Inflammatory macrophage (primary cell): ENCODE measurements around the gene SLC38A11.

Experiments used
- DNase-seq, 2 donors: peaks; one replicate each; pipeline ENCODE4 v3.0.0-alpha.2; 2020 to 2022

Gene SLC38A11

DNA sequence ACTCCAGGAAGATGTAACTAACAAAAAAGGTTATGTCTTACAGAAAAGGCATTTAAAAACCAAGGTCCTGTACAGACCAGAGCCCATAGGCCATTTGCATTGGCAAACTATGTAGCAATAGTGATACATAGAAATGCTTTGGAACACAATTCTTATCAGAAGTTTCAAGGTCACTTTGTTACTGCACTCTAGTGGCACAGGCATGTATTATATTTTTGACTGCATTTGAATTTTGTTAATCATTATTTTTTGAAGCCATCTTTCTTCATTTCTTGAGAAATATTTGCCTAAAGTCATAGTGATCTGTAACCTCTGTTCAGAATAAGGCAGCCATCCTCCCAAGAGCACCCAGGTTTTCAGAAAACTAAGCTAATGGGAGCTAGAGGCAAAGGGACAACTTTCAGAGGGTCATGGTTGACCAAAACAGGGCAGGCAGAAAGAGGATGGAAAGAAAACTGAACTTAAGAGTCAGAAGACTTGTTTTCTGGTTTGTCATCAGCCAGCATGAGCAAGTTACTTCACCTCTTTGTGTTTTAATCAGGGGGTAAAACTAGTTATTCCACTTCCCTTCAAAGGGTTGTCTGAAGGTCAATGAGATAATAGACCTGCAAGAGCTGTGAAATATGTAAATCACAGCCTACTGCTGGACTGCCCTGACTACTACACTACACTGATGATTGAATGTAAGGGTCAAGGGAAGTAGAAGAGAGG is 41.5 kb downstream of the SLC38A11 start:
- DNase-seq: peak; percentile 14 to 20

DNA sequence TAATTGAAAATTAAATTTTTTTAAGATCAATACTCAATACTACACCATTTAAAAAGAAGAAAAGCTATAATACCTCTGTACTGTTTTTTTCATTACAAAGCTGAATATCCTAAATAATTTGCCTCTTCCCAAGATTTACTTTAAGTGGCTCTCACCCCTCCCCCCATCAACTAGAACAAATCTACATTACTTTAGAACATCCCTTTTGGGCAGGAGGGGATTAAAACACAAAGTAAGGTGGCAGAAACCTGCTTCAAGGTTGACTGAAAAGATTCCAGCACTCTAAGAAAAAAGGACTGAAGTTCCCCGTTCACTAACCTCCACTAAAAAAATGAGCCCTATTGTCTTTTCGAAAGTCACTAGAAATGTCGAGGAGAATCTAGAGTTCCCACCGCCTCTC is 42.3 kb downstream of the SLC38A11 start:
- no peak for DNase-seq

DNA sequence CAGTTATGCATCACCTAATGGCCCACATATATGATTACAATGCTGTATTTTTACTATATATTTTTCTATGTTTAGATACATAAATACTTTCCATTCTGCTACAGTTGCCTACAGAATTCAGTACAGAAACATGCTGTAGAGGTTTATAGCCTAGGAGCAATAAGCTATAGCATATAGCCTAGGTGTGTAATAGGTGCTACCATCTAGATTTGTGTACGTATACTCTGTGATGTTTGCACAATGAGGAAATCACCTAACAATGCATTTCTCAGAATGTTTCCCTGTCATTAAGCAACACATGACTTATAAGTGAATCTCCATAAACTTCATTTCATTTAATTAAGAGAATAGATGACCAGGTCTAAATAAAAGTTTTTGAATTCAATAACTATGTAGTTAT is 43.5 kb downstream of the SLC38A11 start:
- no peak for DNase-seq

DNA sequence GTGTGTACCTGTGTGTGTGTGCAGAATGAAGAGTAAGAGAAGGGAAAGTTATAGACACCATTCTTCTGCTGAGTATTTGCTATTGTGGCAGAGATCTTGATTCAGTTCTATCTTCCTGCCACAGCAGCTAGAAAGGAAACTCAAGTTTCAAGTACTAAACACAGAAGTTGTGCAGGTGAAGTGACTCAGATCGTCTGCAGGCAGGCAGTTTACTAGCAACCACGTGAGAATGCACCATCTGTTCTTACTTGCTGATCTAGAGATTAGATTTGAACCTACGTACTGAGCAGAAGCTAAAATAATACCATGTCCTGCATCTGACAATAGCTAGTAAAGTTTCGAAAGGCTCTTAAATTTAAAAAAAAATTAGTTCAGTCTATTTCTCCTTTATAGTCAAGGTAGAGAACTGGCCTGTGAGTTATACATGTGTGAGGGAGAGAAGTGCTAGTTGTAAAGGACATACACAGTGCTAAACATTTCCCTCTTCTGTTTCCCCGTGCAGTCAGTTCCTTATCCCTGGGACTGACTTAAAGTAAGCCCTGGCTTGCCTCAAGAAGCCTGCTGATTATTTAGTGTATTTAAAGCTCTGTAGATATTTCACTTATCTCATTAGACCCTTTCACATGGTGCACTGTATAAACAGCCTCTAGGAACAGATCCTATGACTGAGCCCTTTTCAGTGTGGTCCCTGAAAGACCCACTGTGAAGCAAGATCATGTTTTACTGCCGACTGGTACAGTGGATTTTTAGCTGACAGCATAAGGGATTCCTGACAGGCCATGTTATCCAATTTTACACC is 45.0 kb downstream of the SLC38A11 start:
- peak in 1 of 2 donors; percentile 8 for DNase-seq

DNA sequence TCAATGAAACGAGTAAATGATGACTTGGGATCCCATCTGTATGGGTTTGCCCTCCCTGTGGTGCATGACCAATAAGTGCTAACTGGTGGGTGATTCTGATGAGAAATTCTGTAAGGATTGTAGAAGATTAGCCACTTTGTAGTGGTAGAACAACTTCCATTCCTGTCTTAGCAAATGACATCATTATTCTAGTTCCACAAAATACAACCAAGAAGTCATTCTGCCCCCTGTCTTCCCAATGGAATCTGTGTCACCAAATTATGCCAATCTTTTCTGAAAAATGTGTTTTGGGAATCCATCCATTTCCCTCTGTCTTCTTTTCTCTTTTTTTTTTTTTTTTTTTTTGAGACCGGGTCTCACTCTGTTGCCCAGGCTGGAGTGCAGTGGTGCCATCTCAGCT is 48.4 kb downstream of the SLC38A11 start:
- DNase-seq: no peak

DNA sequence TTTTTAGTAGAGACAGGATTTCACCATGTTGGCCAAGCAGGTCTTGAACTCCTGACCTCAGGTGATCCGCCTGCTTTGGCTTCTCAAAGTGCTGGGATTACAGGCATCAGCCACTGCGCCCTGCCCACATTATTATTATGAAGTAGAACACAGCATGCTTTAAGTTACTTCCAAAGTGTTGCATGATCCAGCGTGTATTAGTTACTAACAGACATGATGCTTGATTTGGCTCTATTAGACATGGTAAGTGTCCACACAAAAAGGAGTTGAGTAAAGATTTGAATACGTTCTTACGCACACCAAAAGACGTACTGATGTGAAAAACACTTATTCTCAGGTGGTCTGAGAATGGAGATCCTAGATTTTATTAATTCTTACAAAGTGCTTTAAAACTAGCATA is 50.0 kb downstream of the SLC38A11 start:
- DNase-seq: no peak

DNA sequence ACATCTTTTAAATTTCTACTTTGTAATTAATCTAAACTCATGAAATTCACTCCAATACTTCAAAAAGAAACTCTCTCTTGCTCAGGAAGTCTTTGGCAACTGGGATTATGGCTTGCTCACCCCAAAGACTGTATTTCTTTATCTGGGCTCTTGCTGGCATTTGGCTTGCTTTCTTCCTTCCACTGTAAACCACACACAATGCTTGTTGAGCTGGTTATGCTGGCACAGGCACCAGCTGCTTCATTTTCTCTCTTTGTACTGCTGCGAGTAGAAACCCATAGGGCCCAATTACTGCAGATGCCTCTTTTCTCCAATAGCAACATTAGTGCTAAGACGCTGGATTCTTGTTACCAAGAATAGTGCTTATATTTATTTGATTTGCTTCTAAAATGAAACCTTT is 51.4 kb downstream of the SLC38A11 start:
- no peak for DNase-seq

DNA sequence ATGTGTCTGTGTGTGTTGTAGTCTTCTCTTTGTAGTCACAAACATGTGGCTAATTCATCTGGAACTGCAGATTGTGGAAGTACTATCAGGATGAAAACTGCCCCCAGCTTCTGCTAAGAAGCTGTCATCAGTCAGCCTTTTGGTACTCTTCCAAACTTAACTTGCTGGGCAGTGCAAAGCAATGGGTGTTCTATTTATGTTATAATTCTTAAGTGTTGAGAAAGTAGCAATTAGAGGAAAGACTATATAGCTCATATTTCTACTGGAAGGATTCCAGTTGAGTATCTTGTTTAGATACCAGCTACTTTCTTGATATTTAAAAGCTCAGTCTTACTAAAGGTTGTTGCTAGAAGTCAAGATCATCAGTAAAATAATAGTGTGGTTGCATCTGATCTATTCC is 52.1 kb downstream of the SLC38A11 start:
- no peak for DNase-seq

DNA sequence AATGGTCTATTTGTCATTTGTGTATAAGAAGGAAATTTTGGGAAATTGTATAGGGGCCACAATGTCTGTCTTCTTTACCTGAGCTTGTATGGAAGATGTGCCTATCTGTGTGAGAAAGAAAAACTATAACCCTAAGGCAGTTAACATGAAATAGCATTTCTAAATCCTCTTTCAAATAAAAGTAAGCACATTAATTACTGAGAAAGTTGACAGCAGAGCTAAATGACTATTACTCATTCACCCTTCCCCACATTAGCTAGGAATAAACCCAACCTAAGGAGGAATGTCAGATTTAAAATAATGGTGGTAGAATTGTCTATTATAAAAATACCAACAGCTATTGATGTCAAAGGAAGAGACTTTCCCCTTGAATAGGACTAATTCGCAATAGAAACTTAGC is 56.2 kb downstream of the SLC38A11 start:
- DNase-seq: no peak

DNA sequence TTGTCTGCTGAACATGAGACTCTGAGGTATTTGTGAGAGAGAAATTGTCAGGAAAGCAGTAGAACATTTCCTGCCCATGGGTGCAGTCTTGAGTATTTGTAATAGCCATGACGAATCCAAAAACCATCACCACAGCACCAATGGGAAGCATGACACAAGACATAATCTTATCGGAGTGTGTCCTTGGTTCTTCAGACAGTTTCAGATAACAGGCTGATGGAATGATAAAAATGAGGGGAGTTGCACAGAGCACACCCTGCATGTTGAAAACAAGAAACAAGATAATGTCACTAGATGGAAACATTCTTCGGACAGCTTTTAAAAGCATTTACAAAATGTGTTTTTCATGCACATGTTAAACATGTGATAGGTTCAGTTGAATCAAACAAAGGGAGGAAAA is 56.9 kb downstream of the SLC38A11 start:
- no peak for DNase-seq

DNA sequence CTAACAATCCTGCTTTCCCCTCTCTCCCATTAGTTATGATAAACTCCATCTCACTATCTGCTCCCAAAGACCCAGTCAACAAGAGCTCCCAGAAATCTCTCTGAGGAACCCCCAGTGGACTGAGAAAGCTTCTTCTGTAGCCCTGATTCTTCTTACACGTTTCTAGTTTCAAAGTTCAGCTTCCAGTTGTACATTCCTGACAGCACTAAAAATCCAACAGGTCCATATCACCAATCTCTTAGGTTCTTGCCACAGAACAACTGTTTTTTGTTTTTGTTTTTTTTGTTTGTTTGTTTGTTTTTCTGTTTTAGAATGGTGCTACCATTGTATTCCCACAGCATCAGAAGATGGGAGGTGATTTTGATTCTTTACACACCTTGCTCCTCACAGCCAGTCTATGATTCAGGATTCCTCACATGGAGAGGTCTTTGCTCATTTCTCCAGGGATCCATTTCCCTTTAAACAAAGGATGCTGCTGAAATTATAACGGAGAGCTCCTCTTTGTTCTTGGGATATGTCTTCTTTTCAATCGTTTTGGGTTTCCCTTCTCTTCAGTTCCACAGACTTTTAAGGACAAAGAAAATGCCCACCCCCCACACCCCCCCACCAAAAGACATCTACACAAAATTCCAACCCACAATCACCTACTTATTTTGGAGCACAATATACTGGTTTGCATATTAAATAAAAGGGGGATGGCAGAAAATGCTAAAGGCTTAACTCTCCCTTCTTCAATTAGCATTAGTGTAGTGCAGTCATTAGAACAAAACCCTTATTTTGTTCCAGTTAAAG is 57.7 kb downstream of the SLC38A11 start:
- no peak for DNase-seq

DNA sequence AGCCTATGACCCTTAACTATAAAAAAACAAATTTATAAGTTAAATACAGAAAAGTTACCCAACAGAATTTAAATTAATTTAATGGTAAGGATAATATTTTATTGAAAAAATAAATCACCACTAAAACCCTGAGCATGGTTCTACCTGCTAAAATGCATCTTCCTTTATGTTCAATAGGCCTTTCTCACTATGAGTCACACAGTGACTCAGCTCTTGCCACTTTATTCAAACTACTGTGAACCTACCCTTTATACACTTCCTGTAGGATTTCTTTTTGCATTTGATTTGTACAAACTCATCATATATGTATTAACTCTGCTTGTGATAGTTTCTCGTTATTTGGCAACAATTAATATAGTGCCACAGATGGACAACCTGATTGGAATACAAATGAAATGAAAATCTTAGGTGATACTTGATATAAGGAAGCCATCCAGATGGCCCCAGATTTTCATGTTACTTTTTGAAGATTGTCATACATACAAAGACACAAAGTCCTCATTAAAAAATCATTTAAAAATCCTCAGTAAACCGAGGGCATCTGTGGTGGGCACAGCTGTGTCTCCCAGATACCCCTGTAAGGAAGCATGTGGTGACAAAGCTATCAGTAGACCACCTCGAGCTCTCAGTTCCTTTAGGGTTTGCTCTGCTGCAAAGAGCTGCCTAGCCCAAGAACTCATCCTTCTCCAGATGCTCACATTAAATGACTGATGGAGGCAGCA is 58.5 kb downstream of the SLC38A11 start:
- DNase-seq: peak; percentile 20 to 56

DNA sequence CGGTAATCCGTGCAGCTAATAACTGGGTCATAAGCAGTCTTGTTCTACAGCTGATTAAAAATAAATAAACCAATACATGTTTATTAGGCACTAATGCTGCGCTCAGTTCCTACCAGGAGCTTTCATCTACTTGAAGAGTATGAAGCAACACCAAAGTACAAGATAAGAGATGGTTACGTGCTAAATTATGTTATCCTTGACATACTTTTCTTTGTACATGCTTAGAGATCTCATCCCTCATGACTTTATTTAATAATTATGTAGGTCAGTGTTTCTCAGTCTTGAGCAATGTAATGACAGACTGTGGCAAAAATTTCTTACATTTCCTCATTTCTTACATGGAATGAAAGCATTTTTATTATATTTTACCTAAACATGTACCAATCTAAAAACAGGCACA is 59.1 kb downstream of the SLC38A11 start:
- DNase-seq: no peak

DNA sequence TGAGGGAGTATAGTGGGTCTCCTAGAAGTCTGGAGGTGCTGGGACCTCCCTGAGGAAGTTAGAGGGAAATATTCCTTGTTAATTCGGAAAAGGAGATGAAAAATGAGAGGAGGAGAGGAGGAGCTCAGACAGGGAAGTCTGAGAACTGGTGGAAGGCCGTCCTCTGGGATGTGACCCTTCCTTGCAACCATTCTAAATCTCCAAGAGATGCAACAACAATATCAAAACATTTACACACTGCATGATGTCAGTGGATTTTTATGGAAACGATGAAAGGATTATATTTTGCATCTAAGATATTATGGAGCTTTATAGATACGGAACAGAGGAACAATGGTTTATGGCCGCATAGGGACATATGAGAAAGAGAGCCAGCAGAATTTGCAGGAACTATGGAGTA is 63.9 kb downstream of the SLC38A11 start:
- no peak for DNase-seq

DNA sequence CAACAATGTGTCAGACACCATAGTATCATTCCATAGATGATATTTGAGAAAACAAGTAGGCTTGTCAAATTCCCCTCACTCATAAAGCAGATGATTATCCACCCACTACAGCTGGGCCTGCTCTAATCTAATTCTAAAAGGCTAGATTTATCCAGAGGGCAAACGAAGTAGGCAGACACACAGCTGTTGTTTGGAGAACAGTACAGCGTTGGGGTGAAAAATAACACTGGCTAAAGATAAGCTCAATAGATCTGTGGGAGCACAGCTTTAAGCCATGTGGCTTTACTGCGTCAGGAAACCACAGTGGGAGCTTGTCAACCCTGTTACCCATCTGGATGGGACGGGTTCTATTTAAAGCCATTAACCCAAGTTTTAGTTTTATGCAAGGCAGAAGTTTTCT is 64.8 kb downstream of the SLC38A11 start:
- DNase-seq: no peak

DNA sequence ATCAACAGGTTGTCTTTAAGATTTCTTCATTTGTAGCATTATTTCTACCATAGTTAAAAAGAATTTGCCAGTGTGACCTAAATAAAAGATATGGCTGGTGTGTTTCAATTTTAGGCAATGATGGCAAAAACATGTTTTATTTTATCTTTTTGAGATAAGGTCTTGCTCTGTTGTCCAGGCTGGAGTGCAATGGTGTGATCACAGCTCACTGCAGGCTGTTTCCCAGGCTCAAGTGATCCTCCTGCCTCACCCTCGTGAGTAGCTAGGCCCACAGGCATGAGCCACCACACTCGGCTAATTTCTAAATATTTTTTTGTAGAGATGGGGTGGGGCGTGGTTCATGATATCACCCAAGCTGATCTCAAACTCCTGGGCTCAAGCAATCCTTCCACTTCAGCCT is 66.7 kb downstream of the SLC38A11 start:
- DNase-seq: no peak

DNA sequence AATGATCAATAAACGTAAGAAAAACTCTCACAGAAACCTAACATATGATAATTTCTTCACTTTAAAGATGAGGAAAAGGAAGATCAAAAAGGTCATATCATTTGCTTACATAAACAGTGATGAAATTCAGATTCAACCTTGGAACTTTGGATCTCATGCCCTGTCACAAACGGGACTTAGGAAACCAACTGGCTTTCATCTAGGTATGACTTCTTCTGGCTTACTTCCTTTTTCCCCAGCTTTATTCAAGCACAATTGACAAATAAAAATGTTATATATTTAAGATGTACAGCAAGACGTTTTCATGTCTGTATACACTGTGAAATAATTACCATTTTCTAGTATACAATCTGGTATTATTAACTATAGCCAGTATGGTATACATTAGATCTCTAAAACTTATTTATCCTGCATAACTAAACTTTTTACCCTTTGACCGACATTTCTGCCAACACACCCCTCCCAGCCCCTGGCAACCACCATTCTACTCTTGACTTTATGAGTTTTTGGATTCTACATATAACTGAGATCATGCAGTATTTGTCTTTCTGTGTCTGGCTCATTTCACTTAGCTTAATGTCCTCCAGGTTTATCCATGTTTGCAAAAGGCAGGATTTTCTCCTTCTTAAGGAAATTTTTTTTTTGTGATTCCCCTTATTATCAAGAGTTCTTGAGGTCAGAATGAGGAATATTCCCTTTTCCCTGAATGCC is 67.7 kb downstream of the SLC38A11 start:
- no peak for DNase-seq

DNA sequence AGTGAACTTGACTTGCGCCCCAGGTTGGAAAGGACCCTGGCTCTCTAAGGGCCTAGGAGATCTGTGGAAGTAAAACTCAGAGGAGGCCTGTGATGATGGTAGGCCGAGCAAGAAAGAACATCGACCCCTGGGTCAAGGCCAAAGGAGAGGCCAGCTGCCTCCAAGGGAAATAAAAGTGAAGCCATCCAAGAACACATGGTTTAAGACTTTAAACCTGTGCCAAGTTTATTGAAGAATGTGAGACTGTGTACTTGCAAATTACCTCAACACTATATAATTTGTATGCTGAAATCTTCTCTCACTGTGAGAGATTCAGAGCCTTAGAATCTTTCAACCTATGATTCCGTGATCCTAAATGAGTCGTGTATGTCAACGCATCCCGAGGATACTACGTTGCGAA is 73.0 kb downstream of the SLC38A11 start:
- DNase-seq: no peak

DNA sequence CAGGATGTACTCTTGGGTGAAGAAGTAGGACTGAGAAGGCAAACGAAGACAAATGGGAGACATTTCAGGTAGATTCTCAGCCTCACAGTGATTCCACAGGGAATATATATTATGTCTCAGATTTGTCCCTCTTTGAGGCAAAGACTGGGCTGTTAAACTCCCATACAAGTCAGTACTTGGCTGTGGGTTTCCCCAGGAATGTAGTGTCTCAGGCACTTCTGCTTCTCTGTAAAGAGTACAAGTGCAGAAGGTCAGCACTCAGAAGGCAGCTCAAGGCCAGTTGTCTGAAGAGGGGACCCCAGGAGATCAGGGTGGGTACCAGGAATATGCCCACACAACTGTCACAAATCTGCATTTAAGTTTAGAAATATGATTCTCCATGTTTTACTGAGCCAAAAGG is 73.8 kb downstream of the SLC38A11 start:
- DNase-seq: no peak

DNA sequence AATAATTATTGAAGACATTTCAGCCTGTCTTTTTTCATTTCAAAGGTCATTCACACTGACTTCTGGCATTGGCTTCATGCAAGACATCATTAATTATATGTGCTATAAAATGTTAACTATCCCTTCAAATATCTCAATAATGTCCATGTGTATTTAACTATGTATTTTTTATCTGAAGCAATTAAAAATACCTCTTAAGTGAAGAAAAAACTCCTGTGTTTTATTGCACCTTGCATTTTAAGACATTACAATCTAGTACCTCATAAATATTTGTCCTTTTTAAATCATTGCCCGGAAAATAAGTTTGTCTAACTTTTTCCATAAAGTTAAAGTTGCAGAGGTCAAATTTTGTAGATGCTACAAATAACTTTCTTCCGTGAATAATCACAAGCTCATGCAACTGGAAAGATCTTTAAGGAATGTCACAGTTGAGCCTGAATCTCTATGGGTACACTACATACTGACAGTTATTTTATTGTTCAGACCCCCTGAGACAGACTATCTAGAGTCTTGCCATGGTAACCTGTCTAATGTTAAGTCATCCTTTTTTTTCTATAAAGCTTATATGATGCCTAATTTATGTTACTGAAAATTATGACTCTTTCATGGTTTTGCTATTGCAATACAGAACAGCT is 75.3 kb downstream of the SLC38A11 start:
- DNase-seq: no peak

DNA sequence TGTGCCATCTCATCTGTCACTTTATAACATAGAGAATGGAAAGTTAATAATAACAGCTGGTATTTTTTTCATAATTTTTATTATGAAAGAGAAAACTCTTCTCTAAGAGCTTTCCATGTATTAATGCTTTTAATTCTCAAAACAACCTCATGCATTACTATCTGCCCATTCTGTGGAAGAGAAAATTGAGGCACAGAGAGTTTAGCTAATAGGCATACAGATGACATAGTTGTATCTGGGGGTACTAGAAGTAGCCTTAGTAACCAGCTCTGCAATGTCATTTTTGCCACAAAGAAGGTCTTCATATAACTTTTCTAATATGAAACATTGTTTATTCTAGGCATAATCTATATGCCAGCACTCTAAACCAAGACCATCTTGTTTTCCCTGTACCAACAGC is 77.4 kb downstream of the SLC38A11 start:
- DNase-seq: no peak

DNA sequence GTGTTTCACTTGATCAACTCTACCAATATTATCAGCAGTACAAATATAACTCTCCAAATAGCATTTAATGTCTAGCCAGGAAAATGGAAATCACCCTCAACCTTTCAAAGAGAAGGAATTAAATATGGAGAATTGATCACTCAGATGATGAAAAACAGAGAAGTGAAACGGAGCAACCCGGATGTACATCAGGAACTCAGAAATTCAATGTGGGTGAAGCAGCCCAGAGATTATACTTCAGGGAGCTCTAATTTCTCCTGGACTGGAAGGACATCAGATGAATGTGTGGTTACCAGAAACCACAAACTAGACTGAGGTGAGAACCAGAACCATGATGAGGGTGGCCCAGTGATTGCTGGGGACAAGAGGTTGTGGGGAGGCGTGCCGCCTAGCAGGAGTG is 78.2 kb downstream of the SLC38A11 start:
- DNase-seq: no peak
